Measurements from ENCODE around the gene CTSV.
"Not testable (repeated sequence)": the region's sequence is repeated elsewhere in the genome, so short reads cannot be mapped to it uniquely, and the experiment has no call there.

Gene CTSV

DNA sequence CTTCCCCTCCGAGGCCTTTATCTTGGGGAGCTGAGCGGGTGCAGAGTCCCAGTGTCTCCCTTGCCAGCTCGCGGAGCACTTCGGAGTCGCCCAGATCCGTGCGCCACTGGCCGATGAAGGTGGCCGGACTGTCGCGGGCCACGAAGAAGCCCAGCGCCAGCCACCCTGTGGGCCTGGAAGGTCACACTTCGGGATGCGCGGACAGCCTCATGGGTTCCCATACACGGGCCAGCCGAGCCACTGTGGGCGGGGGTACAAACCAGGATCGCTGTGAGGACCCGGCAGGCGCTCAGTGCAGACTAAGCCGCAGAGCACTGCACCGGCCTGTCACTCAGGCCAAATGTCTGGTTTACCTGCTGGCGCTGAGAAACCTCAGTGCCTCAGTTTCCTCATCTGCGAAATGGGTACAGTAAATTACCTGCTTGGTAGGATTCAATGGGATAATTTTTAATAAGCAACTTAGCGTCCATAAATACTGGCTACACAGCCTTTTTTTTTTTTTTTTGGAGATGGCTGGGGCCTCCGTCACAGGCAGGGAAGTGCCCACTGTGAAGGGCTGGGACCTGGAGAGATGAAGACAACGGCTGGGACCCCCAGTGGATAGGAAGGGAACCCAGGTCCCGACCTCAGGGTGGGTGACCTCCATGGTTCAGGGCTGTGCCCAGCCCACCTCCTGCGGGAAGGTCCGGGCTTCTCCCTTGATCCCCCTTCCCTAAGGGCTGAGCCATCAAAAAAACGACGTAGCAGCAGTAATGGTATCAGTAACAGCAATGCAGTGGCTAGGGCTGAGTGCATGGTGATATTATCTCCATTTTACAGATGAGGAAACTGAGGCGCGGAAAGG is 38.7 kb upstream of the CTSV start:
- TF ChIP-seq GABPA (IDR thresholded peaks at IDR 0.05; ENCODE audit: low read depth) (no peak), SPI1 (IDR thresholded peaks at IDR 0.05; ENCODE audit: borderline replicate concordance, low read depth) (no peak), POLR2AphosphoS5 (IDR thresholded peaks at IDR 0.05; ENCODE audit: low read depth) (no peak)
- TF ChIP-seq, protein P1, sequence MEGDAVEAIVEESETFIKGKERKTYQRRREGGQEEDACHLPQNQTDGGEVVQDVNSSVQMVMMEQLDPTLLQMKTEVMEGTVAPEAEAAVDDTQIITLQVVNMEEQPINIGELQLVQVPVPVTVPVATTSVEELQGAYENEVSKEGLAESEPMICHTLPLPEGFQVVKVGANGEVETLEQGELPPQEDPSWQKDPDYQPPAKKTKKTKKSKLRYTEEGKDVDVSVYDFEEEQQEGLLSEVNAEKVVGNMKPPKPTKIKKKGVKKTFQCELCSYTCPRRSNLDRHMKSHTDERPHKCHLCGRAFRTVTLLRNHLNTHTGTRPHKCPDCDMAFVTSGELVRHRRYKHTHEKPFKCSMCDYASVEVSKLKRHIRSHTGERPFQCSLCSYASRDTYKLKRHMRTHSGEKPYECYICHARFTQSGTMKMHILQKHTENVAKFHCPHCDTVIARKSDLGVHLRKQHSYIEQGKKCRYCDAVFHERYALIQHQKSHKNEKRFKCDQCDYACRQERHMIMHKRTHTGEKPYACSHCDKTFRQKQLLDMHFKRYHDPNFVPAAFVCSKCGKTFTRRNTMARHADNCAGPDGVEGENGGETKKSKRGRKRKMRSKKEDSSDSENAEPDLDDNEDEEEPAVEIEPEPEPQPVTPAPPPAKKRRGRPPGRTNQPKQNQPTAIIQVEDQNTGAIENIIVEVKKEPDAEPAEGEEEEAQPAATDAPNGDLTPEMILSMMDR (IDR thresholded peaks at IDR 0.05; ENCODE audit: insufficient read depth, low read length) = no peak
- TF ChIP-seq, protein P2, sequence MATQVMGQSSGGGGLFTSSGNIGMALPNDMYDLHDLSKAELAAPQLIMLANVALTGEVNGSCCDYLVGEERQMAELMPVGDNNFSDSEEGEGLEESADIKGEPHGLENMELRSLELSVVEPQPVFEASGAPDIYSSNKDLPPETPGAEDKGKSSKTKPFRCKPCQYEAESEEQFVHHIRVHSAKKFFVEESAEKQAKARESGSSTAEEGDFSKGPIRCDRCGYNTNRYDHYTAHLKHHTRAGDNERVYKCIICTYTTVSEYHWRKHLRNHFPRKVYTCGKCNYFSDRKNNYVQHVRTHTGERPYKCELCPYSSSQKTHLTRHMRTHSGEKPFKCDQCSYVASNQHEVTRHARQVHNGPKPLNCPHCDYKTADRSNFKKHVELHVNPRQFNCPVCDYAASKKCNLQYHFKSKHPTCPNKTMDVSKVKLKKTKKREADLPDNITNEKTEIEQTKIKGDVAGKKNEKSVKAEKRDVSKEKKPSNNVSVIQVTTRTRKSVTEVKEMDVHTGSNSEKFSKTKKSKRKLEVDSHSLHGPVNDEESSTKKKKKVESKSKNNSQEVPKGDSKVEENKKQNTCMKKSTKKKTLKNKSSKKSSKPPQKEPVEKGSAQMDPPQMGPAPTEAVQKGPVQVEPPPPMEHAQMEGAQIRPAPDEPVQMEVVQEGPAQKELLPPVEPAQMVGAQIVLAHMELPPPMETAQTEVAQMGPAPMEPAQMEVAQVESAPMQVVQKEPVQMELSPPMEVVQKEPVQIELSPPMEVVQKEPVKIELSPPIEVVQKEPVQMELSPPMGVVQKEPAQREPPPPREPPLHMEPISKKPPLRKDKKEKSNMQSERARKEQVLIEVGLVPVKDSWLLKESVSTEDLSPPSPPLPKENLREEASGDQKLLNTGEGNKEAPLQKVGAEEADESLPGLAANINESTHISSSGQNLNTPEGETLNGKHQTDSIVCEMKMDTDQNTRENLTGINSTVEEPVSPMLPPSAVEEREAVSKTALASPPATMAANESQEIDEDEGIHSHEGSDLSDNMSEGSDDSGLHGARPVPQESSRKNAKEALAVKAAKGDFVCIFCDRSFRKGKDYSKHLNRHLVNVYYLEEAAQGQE (IDR thresholded peaks at IDR 0.05; ENCODE audit: insufficient replicate concordance, low read depth) = no peak
- no peak overlapping the region for H3K27ac ChIP-seq (replicated peaks)
- DNase-seq (ENCODE audit: low read depth in 1 of 2, low spot score in 1 of 2) = no peak
- H3K4me3 ChIP-seq (replicated peaks; ENCODE audit: insufficient read depth, low read length) = no peak overlapping the region
- H3K27me3 ChIP-seq (ENCODE audit: insufficient read depth, poor library complexity, severe bottlenecking) = no peaks in the 10 kb centered on the region

DNA sequence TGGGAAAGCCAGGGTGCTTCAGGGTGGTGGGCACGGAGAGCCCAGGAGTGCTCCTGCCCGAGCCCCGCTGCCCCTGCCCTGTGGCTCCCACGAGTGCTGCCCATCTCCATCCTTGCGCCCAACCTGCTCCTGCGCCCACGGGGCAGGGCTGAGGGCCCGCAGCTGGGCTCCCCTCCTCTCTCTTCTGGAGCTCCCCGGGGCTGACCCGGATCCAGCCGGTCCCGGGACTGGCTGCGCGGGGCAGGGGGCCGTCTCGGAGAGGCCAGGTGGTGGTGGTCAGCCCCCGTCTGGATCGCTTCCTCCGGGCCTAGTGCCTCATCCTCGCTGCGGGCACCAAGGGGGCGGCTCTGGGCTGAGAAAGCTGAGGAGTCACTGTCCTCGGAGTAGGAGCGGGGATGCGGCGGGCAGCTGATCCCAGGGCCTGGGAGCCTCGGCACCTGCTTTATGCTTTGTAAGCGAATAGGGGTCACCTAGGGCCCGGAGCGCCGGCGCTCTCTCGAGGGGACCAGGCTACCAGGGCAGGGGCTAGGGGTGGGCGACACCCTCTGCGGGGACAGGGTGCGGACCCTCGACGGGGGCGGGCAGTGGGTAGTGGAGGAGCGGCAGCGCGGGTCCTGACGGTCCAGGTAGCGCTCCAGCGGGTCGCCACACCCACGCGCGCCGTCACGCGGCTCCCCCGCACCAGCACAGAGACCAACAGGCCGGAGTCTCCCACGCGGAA is 37.9 kb upstream of the CTSV start:
- H3K4me3 ChIP-seq (replicated peaks; ENCODE audit: insufficient read depth, low read length); H3K27ac ChIP-seq (replicated peaks); DNase-seq (ENCODE audit: low read depth in 1 of 2, low spot score in 1 of 2); H3K27me3 ChIP-seq (ENCODE audit: insufficient read depth, poor library complexity, severe bottlenecking): not testable (repeated sequence)

DNA sequence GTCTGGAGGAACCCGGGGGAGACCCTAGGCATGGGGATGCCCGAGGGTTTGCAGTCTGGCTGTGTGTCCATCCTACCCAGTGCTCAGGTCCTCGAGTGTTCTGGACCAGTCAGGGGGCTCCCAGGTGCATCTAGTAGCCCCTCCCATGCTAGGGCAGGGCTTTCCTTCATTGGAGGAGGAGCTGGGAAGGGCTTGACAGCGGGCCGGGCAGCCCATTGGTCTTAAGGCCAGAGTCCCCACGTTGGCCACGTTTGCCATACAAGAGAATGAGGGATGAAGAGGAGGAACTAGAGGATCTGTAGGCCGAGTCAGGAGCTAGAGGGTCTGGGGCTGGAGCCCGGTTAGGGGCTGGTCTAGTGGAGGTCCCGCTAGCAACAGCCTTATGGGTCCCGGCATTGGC is 37.3 kb upstream of the CTSV start:
- Histone ChIP-seq H3K27me3 (ENCODE audit: insufficient read depth, poor library complexity, severe bottlenecking) (no peaks in the 10 kb centered on the region), H3K27ac (replicated peaks) (no peak overlapping the region), H3K4me3 (replicated peaks; ENCODE audit: insufficient read depth, low read length) (no peak overlapping the region)
- TF ChIP-seq, protein P2 (IDR thresholded peaks at IDR 0.05; ENCODE audit: insufficient replicate concordance, low read depth) = no peak
- TF ChIP-seq SPI1 (IDR thresholded peaks at IDR 0.05; ENCODE audit: borderline replicate concordance, low read depth) = no peak
- TF ChIP-seq POLR2AphosphoS5 (IDR thresholded peaks at IDR 0.05; ENCODE audit: low read depth) = no peak
- no peak for DNase-seq (ENCODE audit: low read depth in 1 of 2, low spot score in 1 of 2)

DNA sequence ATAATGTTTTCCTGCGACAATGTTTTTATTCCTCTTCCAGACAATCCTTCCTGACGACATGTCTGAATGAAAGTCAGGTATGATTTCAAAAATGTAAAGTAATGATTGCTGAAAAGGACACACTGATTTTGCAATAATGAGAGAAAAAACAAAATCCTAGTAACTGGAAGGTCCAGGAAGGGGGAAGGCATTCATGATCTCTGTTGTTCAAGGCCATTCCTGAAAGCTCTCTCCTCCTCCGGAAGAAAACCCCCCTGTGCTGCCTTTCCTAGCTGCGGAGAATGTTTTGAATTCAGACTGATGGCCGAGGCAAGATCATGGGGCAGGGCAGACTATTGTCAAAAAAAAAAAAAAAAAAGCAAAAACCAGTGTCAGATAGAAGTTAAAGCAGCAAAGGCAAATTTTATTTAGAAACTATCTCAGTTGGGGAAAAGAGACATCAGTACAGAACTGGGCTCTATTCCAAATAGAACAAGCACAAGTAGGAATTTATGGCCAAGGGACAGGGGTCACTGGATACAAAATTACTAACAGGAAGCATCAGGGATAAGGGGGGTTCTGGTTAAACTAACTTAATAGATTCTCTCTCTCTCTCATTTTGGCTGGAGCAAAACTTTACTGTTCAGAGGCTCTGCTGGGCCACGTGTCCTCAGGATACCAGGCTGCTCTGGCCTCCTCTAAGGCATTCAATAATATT is 36.5 kb upstream of the CTSV start:
- Histone ChIP-seq H3K4me3 (replicated peaks; ENCODE audit: insufficient read depth, low read length) (no peak overlapping the region), H3K27ac (replicated peaks) (no peak overlapping the region), H3K27me3 (ENCODE audit: insufficient read depth, poor library complexity, severe bottlenecking) (no peaks in the 10 kb centered on the region)
- TF ChIP-seq POLR2AphosphoS5 (IDR thresholded peaks at IDR 0.05; ENCODE audit: low read depth) = no peak
- TF ChIP-seq, protein P1 (IDR thresholded peaks at IDR 0.05; ENCODE audit: insufficient read depth, low read length) = no peak
- no peak for TF ChIP-seq GABPA (IDR thresholded peaks at IDR 0.05; ENCODE audit: low read depth)
- TF ChIP-seq, protein P2 (IDR thresholded peaks at IDR 0.05; ENCODE audit: insufficient replicate concordance, low read depth) = no peak
- no peak for TF ChIP-seq SPI1 (IDR thresholded peaks at IDR 0.05; ENCODE audit: borderline replicate concordance, low read depth)
- no peak for DNase-seq (ENCODE audit: low read depth in 1 of 2, low spot score in 1 of 2)

All from HL-60 (cell line).